HG02763 (cell line): Measurements from ENCODE around the gene CD37.
"Not testable (repeated sequence)": the region's sequence is repeated elsewhere in the genome, so short reads cannot be mapped to it uniquely, and the experiment has no call there.

Source experiments
- ATAC-seq: cut with Tn5 transposase; IDR thresholded peaks from one replicate; pipeline ENCODE4 v1.9.1; 2021; ENCODE audit warnings: mild to moderate bottlenecking, moderate library complexity; ENCODE audit not compliant: unreplicated experiment

Gene CD37, protein sequence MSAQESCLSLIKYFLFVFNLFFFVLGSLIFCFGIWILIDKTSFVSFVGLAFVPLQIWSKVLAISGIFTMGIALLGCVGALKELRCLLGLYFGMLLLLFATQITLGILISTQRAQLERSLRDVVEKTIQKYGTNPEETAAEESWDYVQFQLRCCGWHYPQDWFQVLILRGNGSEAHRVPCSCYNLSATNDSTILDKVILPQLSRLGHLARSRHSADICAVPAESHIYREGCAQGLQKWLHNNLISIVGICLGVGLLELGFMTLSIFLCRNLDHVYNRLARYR

DNA sequence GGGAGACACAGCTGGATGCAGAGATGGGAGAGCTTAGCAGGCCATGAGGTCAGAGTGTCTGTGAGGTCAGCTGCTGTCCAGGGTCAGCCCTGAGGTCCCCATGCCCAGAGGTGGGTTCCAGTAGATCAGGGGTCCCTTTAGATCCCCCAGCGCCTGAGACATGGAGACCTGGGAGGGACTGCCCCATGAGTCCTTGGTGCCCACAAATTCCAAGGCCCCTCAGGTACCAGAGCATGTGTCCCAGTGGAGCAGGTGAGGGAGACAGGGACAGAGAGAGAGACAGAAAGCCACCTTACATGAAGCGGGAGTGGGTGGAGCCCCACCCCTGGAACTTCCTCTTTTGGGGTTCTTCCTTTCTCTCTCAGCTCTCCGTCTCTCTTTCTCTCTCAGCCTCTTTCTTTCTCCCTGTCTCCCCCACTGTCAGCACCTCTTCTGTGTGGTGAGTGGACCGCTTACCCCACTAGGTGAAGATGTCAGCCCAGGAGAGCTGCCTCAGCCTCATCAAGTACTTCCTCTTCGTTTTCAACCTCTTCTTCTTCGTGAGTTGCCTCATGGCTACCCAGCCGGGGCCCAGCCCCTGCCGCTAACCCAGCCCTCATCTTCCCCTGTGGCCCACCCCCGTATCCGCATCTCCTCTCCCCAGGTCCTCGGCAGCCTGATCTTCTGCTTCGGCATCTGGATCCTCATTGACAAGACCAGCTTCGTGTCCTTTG is at the start of gene CD37:
Gene CD37, plus strand, starts transcription at position 336 of the 713 bp plus-strand sequence. Its CDS starts 135 bp downstream, at position 471.
- ATAC-seq, result no peak

GRCh38 chr19:49287141-49287770 is 48.0 kb upstream of the CD37 start:
- no peak for ATAC-seq

GRCh38 chr19:49288205-49288604 is 47.0 kb upstream of the CD37 start:
- ATAC-seq, result not testable (repeated sequence)

DNA sequence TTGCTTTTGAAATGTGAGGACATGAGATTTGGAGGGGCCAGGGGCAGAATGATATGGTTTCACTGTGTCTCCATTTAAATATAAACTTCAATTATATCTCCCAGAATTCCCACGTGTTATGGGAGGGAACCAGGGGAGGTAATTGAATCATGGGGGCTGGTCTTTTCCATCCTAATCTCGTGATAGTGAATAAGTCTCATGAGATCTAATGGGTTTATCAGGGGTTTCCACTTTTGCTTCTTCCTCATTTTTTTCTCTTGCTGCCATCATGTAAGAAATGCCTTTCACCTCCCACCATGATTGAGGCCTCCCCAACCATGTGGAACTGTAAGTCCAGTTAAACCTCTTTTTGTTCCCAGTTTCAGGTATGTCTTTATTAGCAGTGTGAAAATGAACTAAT is 45.9 kb upstream of the CD37 start:
- ATAC-seq, result not testable (repeated sequence)

DNA sequence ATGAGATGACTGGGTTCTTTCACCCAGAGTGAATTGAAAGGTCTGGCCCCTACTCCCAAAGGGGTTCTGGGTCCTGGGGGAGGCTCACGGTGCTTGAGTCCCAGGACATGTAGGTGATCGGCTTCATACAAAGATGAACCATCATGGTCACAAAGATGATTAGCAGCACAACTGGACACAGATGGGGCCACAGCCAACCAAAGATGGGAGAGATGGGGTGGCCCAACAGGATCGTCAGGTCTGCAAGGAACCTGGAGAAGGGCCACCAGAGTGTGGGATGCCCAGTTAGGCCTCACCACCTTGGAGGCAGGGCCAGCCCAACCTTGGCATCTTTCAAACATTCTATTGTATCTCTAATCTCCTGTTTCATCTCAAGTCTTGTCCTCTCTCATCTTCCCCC is 44.7 kb upstream of the CD37 start:
- ATAC-seq, result no peak

DNA sequence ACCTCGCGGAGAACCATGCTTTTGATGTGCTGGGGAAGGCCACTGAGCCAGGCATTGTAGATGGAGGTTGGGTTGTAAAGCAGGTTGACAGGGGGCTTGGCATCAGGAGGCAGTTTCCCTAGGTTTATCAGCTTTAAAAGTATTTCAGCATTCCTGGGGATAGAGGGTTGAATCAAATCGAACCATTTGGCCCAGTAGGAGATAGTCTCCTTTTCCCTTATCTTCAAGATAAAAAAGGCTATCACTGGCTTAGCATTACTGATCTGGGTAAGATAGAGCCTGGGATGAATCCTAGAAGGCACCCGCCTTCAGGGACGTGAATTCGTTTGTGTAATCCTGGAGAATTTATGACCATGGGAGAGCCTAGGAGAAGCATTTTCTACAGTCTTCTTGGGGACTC is 40.8 kb upstream of the CD37 start:
- no peak for ATAC-seq

DNA sequence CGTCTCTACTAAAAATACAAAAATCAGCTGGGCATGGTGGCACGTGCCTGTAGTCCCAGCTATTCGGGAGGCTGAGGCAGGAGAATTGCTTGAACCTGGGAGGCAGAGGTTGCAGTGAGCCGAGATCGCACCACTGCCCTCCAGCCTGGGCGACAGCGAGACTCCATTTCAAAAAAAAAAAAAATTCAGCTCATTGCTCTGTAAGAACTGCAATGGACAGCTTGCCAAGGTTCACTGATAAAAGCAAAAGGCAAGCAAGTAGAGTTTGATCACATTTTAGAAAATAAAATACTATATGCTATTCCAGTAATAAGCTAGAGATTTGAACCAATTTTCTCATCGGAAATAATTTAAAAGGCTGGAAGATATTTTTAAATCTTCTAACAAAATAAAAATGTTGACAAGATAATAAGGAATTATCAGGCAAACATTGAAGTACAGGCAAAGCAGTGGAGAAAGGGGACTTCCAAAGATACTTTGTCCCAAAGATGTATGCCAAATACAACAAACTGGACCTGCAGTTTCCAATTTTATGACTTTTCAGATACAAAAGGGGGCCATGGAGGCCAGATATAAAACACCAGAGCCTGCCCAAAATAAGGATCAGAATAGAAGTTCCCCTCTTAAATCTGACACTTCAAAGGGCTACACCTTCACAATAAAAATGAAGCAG is 39.9 kb upstream of the CD37 start:
- no peak for ATAC-seq

- no peak for ATAC-seq
Measured at GRCh38 chr19:49297403-49297802, 37.8 kb upstream of the CD37 start.

DNA sequence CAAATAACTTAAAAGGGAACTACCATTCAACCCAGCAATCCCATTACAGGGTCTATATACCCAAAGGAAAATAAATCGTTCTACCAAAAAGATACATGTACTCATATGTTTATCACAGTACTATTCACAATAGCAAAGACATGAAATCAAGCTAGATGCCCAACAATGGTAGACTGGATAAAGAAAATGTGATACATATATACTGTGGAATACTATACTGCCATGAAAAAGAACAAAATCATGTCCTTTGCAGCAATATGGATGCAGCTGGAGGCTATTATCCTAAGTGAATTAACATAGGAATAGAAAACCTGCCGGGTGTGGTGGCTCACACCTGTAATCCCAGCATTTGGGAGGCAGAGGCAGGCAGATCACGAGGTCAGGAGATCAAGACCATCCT is 36.6 kb upstream of the CD37 start:
- ATAC-seq, result not testable (repeated sequence)

- no peak for ATAC-seq
Measured at GRCh38 chr19:49301165-49301865, 33.9 kb upstream of the CD37 start.

DNA sequence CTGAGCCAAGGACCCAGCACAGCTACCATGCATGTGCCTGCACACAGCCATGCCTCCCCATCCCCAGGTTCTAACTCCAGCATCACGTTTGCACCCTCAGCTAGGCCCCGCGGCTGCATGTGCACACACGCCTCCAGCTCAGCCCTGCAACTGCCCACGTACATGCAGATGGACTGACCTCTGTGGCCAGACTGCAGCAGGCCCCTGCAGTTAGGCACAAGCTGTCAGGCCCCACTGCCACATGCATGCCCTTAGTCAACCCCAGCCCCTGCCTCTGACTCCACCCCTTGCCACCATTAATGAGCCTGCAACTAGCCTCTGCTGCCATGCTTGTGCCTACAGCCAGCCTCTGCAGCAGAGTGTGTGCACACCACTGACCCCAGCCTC is 33.3 kb upstream of the CD37 start:
- ATAC-seq, result no peak

DNA sequence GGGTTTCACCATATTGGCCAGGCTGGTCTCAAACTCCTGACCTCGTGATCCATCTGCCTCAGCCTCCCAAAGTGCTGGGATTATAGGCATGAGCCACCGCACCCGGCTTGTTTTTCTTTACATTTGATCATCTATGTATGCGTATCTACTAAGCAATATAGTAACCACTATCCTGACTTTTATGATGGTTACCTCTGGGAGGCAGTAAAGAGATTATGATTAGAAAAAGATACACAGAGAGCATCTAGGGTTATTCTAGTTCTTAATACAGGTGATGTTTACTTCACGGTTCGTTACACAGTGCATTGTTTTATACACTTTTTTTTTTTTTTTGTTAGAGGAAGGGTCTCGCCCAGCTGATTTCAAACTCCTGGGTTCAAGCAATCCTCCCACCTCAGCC is 28.5 kb upstream of the CD37 start:
- not testable (repeated sequence) for ATAC-seq

DNA sequence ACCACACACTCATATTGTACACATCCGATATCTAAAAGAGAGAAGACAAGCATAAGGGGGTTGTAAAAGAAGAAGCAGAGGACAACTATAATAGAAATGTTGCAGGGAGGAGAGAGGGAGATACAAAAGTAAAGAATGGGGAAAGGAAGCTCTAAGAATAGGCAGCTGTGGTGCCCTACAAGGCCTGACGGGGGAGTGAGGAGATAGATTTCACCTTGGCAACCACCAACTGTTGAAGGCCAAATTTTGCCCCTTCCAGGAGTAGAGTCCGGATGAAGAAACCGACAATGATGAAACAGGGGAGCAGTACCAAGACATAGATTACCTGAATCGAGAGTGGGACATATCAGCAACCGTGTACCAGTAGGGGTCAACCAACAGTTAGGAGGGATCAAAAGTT is 26.1 kb upstream of the CD37 start:
- no peak for ATAC-seq

DNA sequence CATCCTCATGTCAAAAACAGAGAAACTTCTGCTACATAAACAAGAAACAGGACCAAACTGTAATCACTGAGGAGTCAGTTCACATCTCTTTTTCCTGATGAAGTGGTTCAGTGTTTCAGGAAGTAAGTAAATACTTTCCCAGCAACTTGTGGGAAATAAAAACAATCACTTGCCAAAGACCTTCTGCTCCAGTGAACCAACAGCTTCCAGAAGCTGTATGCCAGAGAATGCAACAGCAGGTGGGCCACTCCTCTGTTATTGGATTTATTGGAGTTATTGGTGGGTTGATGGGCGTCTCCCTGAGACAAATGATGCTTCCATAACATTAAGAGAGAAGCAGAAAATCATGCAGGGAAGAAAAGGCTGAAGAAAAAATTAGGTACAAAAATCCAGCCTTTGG is 20.1 kb upstream of the CD37 start:
- no peak for ATAC-seq

- ATAC-seq, result no peak
Measured at GRCh38 chr19:49316284-49316683, 18.9 kb upstream of the CD37 start.

DNA sequence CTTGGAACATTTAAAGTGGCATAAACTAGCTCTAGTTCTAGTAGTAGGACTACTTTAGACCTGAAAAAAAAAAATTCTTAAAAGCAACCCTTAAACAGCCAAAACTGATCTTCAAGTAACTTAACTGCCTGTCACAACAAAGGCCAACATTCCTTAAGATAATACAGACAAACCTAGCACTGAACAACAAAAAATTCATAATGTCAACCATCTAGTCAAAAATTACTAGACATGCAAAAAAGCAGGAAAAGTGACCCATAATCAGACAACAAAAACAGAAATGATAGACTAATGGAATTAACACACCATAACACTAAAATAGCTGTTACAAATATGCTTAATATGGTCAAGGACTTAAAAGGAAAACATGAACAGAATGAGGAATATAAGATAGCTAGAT is 16.9 kb upstream of the CD37 start:
- ATAC-seq, result no peak

GRCh38 chr19:49324801-49325576 is 10.2 kb upstream of the CD37 start, which contains the start of gene SLC6A16:
Gene SLC6A16, minus strand, starts transcription at chr19:49325191. Its CDS starts 13,844 bp downstream, at chr19:49311347.
- ATAC-seq, result no peak

DNA sequence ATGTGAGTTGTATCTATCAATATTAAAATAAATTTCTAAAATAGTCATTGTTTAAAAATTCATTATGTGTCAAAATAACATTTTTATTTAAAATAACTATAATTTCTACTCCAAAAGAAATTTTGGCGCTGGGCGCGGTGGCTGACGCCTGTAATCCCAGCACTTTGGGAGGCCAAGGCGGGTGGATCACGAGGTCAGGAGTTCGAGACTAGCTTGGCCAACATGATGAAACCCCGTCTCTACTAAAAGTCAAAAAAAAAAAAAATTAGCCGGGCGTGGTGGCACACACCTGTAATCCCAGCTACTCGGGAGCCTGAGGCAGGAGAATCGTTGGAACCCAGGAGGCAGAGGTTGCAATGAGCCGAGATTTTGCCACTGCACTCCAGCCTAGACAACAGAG is 9.4 kb upstream of the CD37 start:
- ATAC-seq, result not testable (repeated sequence)

GRCh38 chr19:49326165-49326704 is 9.0 kb upstream of the CD37 start:
- ATAC-seq, result no peak
